Hypothalamus (tissue), 51 donors: Measurements from ENCODE around the gene GRIK3.

ENCODE experiments used
- DNase-seq, 51 donors: peaks; one replicate each; lab custom pipeline; 2025; lab: John Stamatoyannopoulos, UW

The GRIK3 gene

DNA sequence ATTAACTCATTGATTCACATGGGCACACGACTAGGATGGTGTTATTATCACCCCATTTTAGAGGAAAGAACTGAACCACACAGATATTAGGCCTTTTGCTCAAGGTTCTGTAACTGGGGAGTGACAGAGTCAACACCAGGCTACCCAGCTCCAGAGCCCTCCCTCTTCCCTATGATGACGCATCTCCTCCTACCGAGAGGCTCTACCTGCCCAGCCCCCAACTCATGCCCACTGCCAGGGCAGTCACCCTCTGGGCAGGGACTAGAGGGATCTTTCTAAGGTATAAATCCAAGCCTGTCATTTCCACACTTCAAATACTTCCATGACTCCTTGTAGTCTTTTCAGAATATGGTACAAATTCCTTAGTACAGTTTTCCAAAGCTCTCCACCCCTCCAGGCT, 171.3 kb downstream of the GRIK3 start:
- DNase-seq: no peak

DNA sequence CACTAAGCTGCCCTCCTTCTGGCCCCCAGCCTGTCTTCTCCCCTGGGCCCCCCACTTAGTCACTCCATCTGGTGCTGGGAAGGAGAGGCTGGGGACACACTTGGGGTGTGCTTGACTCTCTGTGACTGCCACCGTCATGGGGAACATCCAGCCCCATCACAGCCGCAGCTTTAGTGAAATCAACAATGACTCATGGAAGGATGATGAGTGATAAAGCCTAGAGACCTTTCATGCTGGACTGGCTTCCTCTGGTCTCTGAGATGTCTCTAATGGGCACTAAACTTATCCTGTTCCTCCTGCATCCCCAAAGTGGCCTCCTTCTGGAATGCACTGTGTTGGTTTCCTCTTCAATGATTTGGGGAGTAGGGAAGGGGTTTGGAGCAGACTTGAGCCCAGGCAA, 172.9 kb downstream of the GRIK3 start:
- no peak for DNase-seq

DNA sequence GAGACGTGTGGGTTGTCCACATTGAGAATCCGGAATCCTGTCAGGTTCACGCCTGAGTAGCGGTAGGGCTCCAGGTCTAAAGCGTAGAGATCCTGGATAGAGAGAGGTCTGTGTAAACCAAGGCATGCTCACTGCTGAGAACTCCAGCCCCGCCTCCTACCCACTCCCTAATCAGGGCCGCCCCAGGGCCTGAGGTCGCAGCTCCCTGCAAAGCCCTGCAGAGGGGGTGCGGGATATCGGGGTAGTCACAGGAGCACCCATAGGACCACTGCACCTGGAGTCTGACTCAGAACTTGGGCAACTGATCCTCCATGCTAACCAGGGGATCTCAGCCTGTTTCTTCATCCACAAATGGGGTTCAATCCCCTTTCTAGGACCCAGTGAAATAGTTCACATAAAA, 174.4 kb downstream of the GRIK3 start:
- DNase-seq: no peak

DNA sequence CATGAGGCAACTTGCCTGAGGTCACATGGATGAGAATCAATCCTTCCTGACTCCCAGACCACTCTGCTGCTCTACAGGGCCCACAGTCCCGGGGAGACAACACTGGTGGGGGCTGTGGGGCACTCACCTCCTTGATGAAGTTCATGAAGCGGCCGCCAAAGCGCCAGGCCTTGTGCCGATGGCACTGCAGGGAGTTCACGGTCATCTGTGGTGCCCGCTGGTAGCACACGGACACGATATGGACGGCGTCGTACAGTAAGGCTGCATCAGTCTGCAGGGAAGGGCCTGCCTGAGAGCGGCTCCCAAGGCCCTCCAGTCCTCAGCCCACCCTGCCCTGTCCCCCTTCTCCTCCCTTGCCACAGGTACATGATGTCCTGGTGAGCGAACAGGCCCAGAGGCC, 175.3 kb downstream of the GRIK3 start:
- no peak for DNase-seq

DNA sequence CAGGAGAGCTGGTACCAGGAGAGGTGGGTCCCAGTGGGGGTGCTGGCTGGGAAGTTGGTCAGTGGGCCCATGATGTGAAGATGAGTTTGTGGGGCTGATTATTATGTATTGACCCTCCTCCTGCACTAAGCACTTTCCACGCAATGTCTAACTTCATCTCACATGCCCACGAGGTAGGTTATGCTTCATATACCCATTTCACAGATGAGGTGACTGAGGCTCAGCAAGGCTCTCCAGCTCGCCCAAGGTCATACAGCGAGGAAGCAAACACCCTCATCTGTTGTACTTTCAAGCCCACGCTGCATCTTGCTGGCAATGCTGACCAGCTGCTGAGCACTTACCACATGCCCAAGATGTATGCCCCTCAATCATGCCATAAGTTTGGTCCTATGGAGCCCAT, 175.8 kb downstream of the GRIK3 start:
- no peak for DNase-seq

DNA sequence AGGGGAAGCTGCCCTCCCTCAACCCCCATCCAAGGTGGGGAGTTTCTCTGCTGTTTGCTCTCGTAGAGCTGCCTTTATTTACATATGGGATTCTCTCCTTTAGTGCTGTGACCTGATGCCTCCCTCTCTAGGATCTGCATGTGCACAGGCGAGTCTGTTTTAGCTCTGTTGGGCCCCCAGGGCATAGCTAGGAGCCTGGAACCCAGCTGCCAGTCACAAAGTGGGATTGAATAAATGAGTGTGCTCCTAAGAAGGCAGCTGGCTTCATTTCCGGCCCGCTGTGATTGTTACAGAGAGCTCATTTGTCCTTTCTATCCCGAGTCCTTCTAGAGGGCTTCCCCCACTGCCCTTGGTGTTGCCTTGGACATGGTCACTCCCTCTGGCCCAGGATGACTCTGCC, 176.6 kb downstream of the GRIK3 start:
- peak in 1 of 51 donors; percentile 5 for DNase-seq

DNA sequence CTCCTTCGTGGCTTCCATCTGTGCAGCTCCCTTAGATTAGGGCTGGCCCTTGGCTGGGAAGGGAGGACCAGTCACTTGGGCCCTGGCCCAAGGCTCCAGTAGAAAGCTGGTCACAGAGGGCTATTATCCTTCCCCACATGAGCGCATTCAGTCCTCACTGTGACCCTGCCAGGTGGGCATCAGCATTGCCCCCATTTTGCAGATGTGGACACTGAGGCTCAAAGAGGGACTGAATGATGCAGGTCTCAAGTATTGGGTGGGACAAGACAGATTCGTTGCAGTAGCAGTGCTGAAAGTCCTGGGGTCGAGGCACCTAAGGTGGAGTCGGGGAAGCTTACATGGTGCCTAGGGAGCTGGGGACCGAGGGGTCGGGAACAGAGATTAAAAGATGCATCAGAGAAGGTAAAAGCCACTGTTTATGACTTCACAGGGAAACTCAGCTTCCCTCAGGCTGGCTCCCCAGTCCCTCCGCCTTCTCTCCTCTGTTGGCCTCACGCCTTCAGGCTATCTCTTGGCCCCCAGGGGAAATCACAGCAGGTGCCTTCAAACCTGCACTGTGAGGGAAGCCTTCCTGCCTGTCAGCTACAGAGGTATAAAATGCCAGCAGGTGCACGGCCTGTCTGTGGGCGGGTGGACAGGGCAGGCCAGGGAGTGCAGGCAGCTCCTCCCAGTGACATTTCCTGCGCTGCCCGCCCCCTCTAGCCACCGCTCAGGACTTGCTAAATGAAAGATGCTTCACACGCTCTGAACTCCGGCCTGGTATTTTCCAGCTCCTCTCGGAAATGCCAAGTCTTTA, 178.4 kb downstream of the GRIK3 start:
- DNase-seq: no peak

DNA sequence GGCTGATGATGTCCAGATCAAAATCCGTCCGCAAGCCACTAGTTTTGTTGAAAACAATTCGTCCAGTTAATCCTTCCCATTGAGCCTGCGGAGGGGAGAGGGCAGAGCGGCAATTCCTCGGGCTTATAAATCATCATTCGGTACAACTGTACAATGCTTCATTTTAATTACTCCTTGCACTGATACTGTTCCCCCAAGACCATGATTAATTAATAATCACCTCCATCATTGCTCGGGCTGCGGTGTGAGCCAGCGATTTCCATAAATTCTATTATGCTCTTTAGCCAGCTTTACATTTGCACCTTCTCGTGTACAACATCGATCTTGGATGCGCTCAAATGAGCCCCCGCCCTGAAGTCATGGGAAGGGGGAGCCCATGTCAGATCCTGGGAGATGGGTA, 180.7 kb downstream of the GRIK3 start:
- DNase-seq: no peak

DNA sequence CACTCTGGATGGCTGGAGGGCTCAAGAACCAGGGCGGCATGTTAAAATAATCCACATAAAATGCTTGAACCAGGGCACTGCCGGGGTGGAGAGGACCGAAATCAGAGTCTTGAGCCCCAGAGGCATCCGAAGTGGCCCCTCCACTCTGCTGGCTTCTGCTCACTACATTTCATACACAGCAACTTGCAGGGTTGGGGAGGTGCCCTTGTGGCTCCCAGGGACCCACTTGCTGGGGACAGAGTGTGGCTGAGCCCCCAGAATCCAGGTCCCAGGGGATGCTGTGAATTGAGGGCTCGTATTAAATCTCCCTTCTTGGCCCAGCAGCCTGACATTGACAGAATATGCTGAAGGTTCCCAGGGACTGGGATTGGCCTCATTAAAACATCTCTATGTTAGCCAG, 181.7 kb downstream of the GRIK3 start:
- no peak for DNase-seq

DNA sequence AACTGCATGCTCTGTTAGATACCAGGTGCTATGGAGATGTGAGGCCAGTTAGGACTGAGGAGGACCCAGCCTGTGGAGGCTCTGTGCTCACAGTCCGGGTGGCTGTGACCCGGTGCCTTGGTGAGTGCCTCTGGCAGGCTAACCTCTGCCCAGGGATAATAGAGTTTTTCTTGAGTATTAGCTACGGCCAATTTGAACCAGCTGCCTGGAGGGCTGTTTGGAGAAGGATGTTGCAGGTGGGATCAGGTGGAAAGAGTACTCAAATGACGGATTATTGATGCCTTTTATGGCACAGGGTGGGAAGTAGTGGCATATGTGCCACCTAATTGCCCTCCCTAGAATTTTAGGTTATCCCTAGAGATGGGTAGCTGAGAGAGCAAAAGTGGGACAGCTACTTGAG, 182.7 kb downstream of the GRIK3 start:
- no peak for DNase-seq

DNA sequence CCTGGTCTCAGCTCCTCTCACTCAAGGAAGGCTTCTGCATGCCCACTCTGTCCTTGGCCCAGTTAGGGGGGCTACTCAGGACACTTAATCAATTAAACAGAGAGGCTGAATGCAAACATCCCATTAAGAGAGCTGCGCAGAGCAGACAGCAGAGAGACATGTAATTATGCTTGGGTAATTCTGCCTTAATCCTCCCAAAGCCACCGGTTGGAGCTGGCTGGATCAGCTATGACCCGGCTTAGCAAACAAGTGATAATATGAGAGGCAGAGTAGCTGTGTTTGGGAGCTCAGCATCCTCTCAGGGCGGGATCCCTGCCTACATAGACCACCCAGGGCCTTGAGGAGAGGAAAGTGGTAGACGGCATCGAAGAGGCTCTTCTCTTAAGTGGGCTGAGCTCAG, 183.2 kb downstream of the GRIK3 start:
- no peak for DNase-seq

DNA sequence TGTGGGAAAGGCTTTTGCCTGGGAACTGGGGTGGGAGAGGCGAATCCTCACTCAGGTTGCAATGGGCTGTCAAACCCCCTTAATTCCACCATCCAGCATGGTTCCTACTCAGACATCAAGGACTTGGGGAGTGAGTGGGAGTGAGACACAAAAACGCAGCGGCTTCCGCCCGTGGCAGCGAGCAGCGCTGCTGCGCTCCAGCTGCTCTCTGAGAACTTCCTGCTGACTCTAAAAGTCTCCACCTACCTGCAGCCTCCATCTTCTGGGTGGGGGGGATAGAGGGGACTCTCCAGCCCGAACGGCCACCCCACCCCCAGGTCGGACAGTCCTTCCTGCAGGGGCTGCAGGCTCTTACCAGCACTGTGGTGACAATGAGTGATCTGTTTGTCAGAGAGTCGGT, 184.4 kb downstream of the GRIK3 start:
- DNase-seq: no peak

DNA sequence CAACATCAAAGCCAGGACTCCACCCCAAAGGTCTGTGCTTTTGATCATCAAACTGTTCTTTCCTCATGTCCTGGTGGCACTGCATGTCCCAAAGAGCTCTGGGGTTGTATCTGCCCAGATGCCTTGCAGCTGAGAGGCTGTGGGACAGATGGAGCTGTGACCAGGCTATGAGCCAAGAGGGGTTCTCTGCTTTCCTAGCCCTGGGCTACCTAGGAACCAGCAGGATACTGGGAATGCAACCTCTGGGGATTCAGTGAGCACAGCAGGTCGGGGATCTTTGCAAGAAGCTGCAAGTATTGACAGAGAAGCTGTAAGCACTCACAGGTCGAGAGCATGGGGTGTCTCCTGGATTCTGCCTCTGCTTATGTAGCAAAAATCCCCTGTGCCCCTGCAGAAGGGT, 186.6 kb downstream of the GRIK3 start:
- DNase-seq: no peak

DNA sequence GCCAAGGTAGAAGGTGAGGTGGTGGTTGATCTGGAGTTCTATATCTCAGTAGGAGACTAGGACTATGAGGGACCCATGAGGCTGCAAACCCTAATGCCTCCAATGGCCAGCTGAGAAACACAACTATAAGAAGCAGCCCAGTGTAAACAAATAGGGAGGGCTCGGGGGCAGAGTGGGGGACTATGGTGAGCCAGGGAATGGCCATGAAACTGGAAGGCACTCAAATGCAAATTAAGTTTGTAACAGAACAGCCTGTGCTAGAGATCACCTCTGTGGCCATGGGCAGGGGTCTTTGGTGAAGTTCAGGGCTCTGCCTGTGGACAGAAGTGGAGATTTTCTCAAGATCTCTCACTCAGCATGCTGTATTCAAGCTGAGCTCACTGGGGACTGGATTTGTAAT, 187.1 kb downstream of the GRIK3 start:
- no peak for DNase-seq

DNA sequence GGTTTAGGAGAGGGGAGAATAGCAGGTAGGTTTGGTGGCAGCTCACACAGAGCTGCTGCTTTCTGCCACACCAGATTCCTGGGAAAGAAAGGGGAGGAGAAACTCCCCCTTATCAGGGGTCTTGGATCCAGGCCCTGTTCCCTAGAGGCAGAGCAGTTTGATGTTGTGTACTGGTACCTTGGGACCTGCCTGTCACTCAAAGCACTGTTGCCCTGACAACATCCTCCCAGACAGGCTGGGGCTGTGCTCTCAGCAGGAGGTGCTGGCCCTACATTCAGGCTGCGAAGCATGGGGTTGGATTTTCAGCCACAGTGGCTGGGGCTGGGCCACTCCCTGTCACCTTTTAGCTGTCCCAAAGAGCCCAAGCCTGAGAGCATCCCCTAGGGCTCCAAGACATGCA, 188.0 kb downstream of the GRIK3 start:
- DNase-seq: peak in 1 of 51 donors; percentile 22

DNA sequence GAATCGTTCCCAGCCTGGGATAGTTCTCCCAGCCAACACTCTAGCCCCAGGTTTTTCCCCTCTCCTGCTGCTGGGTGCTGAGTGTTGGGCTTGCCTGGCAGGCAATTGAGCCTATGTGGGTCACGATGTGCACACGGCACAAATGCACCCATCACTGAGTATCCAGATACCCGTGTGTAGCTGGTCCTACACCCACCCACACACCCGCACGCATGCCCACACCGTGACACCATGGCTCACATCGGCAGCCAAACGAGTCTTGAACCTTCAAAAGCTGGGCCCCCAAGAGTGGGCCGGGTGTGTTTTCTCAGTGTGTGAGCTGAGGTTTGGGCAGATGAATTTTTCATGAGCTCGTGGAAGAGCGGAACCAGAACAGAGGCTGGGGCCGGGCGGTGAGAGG, 188.5 kb downstream of the GRIK3 start:
- peak in 6 of 51 donors; percentile 8 to 39 (median 11) for DNase-seq

DNA sequence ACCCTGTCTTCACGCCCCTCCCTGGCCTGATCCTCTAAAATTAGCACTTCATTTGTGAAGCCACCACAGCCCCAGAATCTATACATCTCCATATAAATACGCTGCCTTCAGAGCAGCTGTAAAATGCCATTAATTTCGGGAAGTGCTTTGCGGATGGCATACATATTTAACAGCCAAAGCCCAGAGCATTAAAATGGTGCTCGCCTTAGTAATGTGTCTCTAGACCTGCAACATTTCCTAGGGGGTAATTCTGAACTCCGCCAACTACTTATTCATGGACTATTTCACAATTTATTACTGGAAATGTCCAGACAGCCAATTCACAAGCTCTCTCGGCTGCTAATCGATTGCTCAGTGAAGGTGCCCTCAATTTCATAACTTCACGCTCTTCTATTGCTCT, 189.4 kb downstream of the GRIK3 start:
- no peak for DNase-seq

DNA sequence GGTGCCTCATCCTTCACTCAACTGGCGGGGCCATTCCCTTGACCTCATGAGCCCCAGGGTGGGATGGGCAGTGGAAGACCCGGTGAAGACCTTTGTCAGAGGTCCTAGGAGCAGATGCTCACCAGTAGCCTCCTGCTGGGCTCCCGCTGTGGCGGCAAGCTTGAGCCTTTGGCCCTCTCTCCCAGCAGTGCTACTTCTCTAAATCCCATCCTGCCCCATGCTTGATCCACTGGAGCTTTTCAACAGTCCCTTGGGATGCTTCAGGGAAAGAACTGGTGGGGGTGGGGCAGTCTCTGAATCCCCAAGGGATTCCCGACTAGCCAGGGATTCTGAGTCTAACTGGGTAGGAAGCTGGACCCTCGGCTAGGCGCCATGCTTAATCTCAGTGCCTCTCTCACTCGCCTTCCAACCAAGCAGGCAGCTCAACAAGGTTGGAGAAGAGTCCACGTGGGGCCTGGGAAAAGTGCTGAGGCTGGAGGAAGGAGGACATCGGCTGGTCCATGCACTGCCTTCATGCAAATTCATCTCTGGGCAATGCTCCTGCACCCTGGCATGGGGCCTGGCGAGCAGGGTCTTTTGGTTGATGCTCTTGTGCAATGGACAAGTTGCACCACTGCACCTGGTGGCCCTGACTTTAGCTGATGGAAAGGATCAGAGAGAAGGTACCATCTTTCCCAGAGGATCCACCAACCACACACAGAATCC, 190.3 kb downstream of the GRIK3 start:
- no peak for DNase-seq

DNA sequence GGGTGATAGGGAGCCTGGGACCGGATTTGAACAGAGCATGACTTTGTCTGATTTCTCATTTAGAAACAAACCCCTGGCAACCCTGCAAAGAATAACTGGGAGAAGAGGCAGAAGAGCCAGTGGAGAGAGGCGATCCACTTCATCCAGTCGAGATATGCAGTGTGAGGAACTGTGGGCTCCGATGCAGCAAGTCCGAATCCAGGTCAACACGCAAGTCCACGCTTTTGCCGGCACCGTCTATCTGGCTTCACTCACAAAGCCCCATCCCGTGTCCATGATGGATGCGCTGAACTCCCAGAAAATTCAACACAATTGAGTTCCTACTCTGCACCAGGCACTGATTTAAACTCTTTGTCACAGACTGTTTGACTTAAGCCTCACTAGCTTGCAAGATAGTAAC, 191.3 kb downstream of the GRIK3 start:
- no peak for DNase-seq

DNA sequence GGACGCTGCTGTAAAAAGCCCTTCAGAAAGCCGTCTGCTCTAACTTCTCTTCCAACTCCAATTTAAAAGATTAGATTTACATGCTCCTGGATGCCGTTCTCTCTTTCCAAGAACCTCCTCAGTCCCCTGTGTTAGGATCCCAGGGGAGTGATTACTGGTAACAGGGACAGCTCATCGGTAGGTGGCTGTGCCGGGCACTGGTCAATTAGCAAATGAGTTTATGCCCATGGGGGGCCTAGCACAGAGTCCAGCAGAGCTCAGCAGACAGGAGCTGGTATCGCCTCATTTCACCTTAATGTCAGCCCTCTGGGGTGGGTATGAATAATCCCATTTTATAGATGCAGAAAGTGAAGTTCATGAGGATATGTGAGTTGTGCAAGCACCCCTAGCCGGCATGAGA, 191.9 kb downstream of the GRIK3 start:
- DNase-seq: no peak

DNA sequence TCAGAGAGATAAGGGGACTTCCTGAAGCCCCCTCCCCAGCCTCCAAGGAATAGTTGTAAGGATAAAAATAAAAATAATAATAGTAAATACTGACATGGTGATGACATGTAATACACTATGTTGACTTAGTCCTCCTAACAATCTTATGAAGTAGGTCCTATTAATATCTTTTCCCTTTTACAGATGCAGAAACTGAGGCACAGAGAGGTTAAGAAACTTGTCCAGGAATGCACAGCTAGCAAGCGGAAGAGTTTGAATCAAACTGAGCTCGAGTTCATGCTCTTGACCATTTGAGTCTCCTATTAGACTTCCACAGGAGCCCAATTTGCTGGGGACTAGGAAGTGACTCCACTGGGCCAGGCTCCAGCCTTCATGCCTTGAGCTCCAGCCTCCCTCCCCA, 194.8 kb downstream of the GRIK3 start:
- no peak for DNase-seq

DNA sequence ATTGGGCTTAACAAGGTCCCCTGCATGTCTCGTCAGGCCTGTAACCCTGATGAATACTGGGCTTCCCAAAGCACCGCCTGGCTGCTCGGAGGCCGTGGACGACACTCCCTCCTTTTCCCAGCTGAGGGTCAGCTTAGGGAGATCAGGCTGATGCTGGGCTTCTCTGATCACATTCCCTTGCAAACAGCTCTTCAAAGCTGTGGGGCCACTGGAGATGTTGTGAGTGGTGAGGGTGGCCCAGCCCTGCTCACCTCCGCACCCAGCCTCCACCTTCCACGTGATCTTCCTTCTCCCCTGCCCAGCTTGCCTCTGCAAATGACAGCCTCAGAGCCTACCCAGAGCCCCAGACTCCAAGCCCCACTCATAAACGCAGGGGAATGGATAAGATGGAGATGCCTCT, 195.4 kb downstream of the GRIK3 start:
- DNase-seq: no peak

DNA sequence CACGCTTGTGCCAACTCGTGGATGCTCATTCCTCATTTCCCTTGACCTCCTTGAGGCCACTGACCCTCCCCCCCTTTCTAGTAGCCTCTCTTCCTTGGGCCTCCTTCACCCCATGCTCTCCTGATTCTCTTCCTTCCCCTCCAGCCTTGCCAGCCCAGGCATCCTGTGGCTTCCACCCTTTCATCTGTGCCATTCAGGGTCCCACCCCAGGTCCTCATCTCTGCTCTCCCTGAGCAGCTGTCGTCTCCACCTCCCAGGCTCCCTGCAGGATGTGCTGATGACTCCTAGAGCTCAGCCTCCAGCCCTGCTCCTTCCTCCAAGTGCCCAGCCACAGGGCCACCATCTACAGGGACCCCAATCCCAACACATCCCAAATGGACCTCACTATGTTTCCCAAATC, 197.4 kb downstream of the GRIK3 start:
- DNase-seq: no peak
